MCF 10A (cell line): Measurements from ENCODE around the gene PCDHGA2. TPM values are rescaled to one million over a fixed set of nuclear protein-coding genes. Genes with fewer than 3 reads are reported as not detected.
A peak's percentile ranks its signal among the peaks of the same experiment; 100 is the strongest.

Source experiments
- Bru-seq: library from RNA; stranded (reverse); fragments of 400-500 nt; gene quantifications from one replicate; lab custom pipeline; 2021; lab: Mats Ljungman, UMichigan
- BruChase-seq, 2 experiments: library from RNA; stranded (reverse); fragments of 400-500 nt; gene quantifications; one replicate each; lab custom pipeline; 2021; lab: Mats Ljungman, UMichigan
- BruUV-seq: library from RNA; stranded (reverse); fragments of 400-500 nt; replicated peaks from 2 replicates; lab custom pipeline; 2021; lab: Mats Ljungman, UMichigan
- CTCF ChIA-PET: fragments of 300-600 bp; sonication (Branson Sonifier 250); formaldehyde crosslinking; extraction: SDS; loops from one replicate; lab custom pipeline; 2021; ENCODE audit warnings: antibody characterized with exemption, inconsistent platforms; lab: Yijun Ruan, JAX
- POLR2A ChIA-PET: fragments of 300-600, 350-650 bp; sonication (Branson Sonifier 250); formaldehyde crosslinking; extraction: SDS; loops from one replicate; lab custom pipeline; 2020; ENCODE audit warnings: antibody characterized with exemption, inconsistent platforms; lab: Yijun Ruan, JAX
- DNase-seq: peaks from one replicate; pipeline ENCODE4 v3.0.0-alpha.2; 2018; ENCODE audit not compliant: unreplicated experiment
- H3K27ac Mint-ChIP-seq: one replicate; pipeline ENCODE4 v1.8.0; 2022; ENCODE audit warnings: mild to moderate bottlenecking, low read depth, mixed read lengths; ENCODE audit not compliant: unreplicated experiment
- H3K27me3 Mint-ChIP-seq: one replicate; pipeline ENCODE4 v1.8.0; 2022; ENCODE audit warnings: mixed read lengths; ENCODE audit not compliant: insufficient read depth, unreplicated experiment
- H3K36me3 Mint-ChIP-seq: one replicate; pipeline ENCODE4 v1.8.0; 2022; ENCODE audit warnings: mild to moderate bottlenecking, moderate library complexity, mixed read lengths; ENCODE audit not compliant: insufficient read depth, unreplicated experiment
- H3K4me1 Mint-ChIP-seq: one replicate; pipeline ENCODE4 v1.8.0; 2022; ENCODE audit warnings: mixed read lengths; ENCODE audit not compliant: insufficient read depth, unreplicated experiment
- H3K4me3 Mint-ChIP-seq: one replicate; pipeline ENCODE4 v1.8.0; 2022; ENCODE audit warnings: mild to moderate bottlenecking, moderate library complexity, mixed read lengths; ENCODE audit not compliant: unreplicated experiment
- H3K9me3 Mint-ChIP-seq: one replicate; pipeline ENCODE4 v1.8.0; 2022; ENCODE audit warnings: mixed read lengths; ENCODE audit not compliant: unreplicated experiment
- CTCF ChIP-seq: fragments of 200-600 bp; IDR thresholded peaks from one replicate; pipeline ENCODE4 v1.8.0; 2022; ENCODE audit warnings: antibody characterized with exemption, mild to moderate bottlenecking; ENCODE audit not compliant: unreplicated experiment
- intact Hi-C: fragments of 100-400 bp; cut with micrococcal nuclease; formaldehyde crosslinking; loops from 2 replicates; pipeline ENCODE4 v1.14.1; 2022
- long read RNA-seq: library from polyadenylated mRNA; stranded (forward); transcript quantifications from one replicate; pipeline ENCODE4 v2.0.0, GENCODE V29; 2022
- total RNA-seq: library from RNA; stranded (reverse); gene quantifications from 2 replicates; pipeline ENCODE4 v1.2.3, GENCODE V29; 2022

PCDHGA2 gene
- total RNA-seq (0.32 and 0.33 TPM in 2 replicates), Bru-seq, nascent RNA (percentile 23 among the genes with signal in this experiment), BruChase-seq, experiment 1, labeled RNA remaining after a 6-hour chase (percentile 50 among the genes with signal in this experiment), BruChase-seq, experiment 2, labeled RNA remaining after a 2-hour chase (percentile 44 among the genes with signal in this experiment)
- long read RNA-seq = 0 reads

GRCh38 chr5:141338538-141339306 is at the start of gene PCDHGA2:
Gene PCDHGA2 (plus strand): TSS chr5:141338760.
- intact Hi-C loops = no loop called here
- H3K4me1 Mint-ChIP-seq = no peaks in the 10 kb centered on the region
- peak; percentile 34 for DNase-seq
- peak; percentile 30 for TF ChIP-seq CTCF
- ChIA-PET CTCF (interaction anchor here (0.6 to 1.4 kb wide), 8 partner anchors 8 to 377 kb away, joined by 3 to 8 read pairs (median 4); partner anchors contain the start of genes PCDHB10 and TAF7), POLR2A (interaction anchor here (0.9 kb wide), 1 partner anchor 18 kb away, joined by 3 read pairs; the partner anchor contains the start of gene TAF7)
- no peaks in the 10 kb centered on the region for H3K27me3 Mint-ChIP-seq
- peaks cover 57% of the 10 kb centered on the region for H3K9me3 Mint-ChIP-seq
- peaks cover 4% of the 10 kb centered on the region for H3K36me3 Mint-ChIP-seq
- BruUV-seq = no TSS peak
- H3K4me3 Mint-ChIP-seq = peak within 1 kb of the TSS; percentile 30
- no peak within 1 kb of the TSS for H3K27ac Mint-ChIP-seq

GRCh38 chr5:141298376-141298775 is 40.2 kb upstream of the PCDHGA2 start:
- BruUV-seq = no TSS peak
- Mint-ChIP-seq H3K36me3 (no peaks in the 10 kb centered on the region), H3K27ac (no peak overlapping the region), H3K9me3 (peaks cover 40% of the 10 kb centered on the region), H3K4me1 (no peaks in the 10 kb centered on the region), H3K27me3 (no peaks in the 10 kb centered on the region), H3K4me3 (no peak overlapping the region)
- CTCF ChIA-PET = interaction anchor here (1.3 to 1.8 kb wide), 2 partner anchors 21 to 23 kb away, joined by 3 to 7 read pairs; partner anchors contain the start of gene TAF7
- no peak for TF ChIP-seq CTCF
- POLR2A ChIA-PET = interaction anchor here (0.6 to 2.0 kb wide), 2 partner anchors 22 to 501 kb away, joined by 4 to 9 read pairs; partner anchors contain the start of gene TAF7
- intact Hi-C loops = no loop called here
- DNase-seq = no peak

GRCh38 chr5:141303756-141304155 is 34.8 kb upstream of the PCDHGA2 start, which contains the start of gene SLC25A2:
Gene SLC25A2 (minus strand): TSS chr5:141304049. CDS start chr5:141303865, 184 bp downstream.
- ChIA-PET CTCF (interaction anchor here (1.7 kb wide), 1 partner anchor 16 kb away, joined by 11 read pairs; the partner anchor contains the start of gene TAF7), POLR2A (no interaction called here)
- no TSS peak for BruUV-seq
- TF ChIP-seq CTCF = no peak
- Mint-ChIP-seq H3K4me3 (no peak within 1 kb of the TSS), H3K36me3 (peaks cover 5% of the 10 kb centered on the region), H3K27ac (no peak within 1 kb of the TSS), H3K9me3 (peaks cover 32% of the 10 kb centered on the region), H3K27me3 (no peaks in the 10 kb centered on the region), H3K4me1 (no peaks in the 10 kb centered on the region)
- intact Hi-C loops = no loop called here
- no peak for DNase-seq

GRCh38 chr5:141306630-141307029 is 31.9 kb upstream of the PCDHGA2 start:
- POLR2A ChIA-PET = no interaction called here
- Mint-ChIP-seq H3K27ac (no peak overlapping the region), H3K27me3 (no peaks in the 10 kb centered on the region), H3K4me1 (no peaks in the 10 kb centered on the region), H3K9me3 (peaks cover 45% of the 10 kb centered on the region), H3K36me3 (peaks cover 10% of the 10 kb centered on the region), H3K4me3 (no peak overlapping the region)
- no peak for DNase-seq
- BruUV-seq = no TSS peak
- intact Hi-C loops = no loop called here
- TF ChIP-seq CTCF = no peak
- CTCF ChIA-PET = interaction anchor here (0.6 to 1.9 kb wide), 3 partner anchors 13 to 420 kb away, joined by 3 to 7 read pairs (median 5); partner anchors contain the start of gene TAF7
